K562 (cell line): ENCODE data around the gene LAMA1. TPM values are rescaled to one million over a fixed set of nuclear protein-coding genes. Genes with fewer than 3 reads are reported as not detected.

Experiments
- BRCA1 ChIP-seq, 2 experiments: fragments of 450-650 bp in 1 of 2; sonication (generic) in 1 of 2; formaldehyde crosslinking in 1 of 2; IDR thresholded peaks; 2 replicates each; pipeline versions ENCODE4 v1.5.0 to v1.6.1; 2017 to 2020; ENCODE audit warnings: mild to moderate bottlenecking in 1 of 2, missing genetic modification reagents in 1 of 2
- EZH2 ChIP-seq: IDR thresholded peaks from 2 replicates; pipeline ENCODE4 v1.6.1; 2012; ENCODE audit warnings: low read depth, mild to moderate bottlenecking, inconsistent platforms, low read length, borderline replicate concordance
- GABPB1 ChIP-seq: sonication (generic); formaldehyde crosslinking; IDR thresholded peaks from 2 replicates; pipeline ENCODE4 v1.8.0; 2022; ENCODE audit warnings: mild to moderate bottlenecking, missing genetic modification reagents
- TFAM ChIP-seq: fragments of 250-450 bp; sonication (Bioruptor Pico); conservative IDR thresholded peaks from 2 replicates; pipeline ENCODE4 v1.5.0; 2021; ENCODE audit warnings: mild to moderate bottlenecking, moderate library complexity
- ZNF668 ChIP-seq: fragments of 250-450 bp; sonication (Bioruptor Pico); IDR thresholded peaks from 2 replicates; pipeline ENCODE4 v1.8.0; 2022; ENCODE audit warnings: mild to moderate bottlenecking, inconsistent platforms
- polyA plus RNA-seq, 8 experiments: library from polyadenylated mRNA; depleted of rRNA in 4 of 8; stranded (reverse) in 5 of 8; unstranded in 3 of 8; fragments of >200 nt; fragmentation: Nextera tagmentation in 2 of 8; fragmentation: Illumina TruSeq in 1 of 8; extraction: Ambion mirVana in 2 of 8; extraction: Trizol in 1 of 8; gene quantifications; 2 replicates each; pipeline versions ENCODE4 v1.2.1 to v1.2.3, GENCODE V29; 2011 to 2014; ENCODE audit warnings: inconsistent platforms in 1 of 8, missing spikeins in 1 of 8
- total RNA-seq, 7 experiments: library from RNA; depleted of rRNA in 6 of 7; stranded (reverse); fragments of >200 nt in 6 of 7; fragmentation: Illumina TruSeq in 2 of 7; extraction: Trizol in 2 of 7; gene quantifications; 2 replicates each; pipeline versions ENCODE4 v1.2.1 to v1.2.3, GENCODE V29; 2011 to 2021; ENCODE audit warnings: low replicate concordance in 1 of 7
- TF ChIP-seq, protein P1 (sequence below): fragments of 450-650 bp; formaldehyde crosslinking; IDR thresholded peaks from 2 replicates; pipeline ENCODE4 v1.4.0; 2022; ENCODE audit warnings: missing genetic modification characterization
- TF ChIP-seq, protein P2 (sequence below): fragments of 200-400 bp; formaldehyde crosslinking; IDR thresholded peaks from 2 replicates; pipeline ENCODE4 v1.6.1; 2017; ENCODE audit warnings: mild to moderate bottlenecking, low read depth, low read length, moderate library complexity

The LAMA1 gene
- total and polyA plus RNA-seq, 9 of the 15 experiments (the other 6 are each of a cell fraction or from before 2014, with no cell fraction given) = 0.04 TPM; not detected in 8

DNA sequence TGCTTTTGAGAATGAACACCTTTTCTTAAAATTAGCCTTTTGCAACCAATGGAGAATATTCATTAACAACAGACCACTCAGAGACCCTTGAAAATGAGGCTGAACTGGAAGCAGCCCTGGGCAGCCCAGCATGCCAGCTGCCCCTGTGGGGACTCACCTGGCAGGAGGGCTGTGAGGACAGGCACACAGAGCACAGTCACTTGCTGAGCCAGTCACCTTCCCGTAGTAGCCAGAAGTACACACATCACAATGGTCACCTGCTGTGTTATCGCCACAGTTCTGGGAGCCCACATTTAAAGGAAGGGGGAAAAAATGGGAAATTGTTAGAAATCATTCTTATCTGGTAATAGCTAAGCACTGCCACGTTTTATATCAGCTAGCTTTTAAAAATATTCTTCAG, 115.5 kb downstream of the LAMA1 start (continued):
- TF ChIP-seq, protein P1, sequence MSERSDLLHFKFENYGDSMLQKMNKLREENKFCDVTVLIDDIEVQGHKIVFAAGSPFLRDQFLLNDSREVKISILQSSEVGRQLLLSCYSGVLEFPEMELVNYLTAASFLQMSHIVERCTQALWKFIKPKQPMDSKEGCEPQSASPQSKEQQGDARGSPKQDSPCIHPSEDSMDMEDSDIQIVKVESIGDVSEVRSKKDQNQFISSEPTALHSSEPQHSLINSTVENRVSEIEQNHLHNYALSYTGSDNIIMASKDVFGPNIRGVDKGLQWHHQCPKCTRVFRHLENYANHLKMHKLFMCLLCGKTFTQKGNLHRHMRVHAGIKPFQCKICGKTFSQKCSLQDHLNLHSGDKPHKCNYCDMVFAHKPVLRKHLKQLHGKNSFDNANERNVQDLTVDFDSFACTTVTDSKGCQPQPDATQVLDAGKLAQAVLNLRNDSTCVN (CRISPR knock-in tag) = no peak
- no peak for TF ChIP-seq BRCA1 (IDR thresholded peaks at IDR 0.05)
- no peak for TF ChIP-seq BRCA1 (CRISPR knock-in tag; IDR thresholded peaks at IDR 0.05)
- TF ChIP-seq, protein P2, sequence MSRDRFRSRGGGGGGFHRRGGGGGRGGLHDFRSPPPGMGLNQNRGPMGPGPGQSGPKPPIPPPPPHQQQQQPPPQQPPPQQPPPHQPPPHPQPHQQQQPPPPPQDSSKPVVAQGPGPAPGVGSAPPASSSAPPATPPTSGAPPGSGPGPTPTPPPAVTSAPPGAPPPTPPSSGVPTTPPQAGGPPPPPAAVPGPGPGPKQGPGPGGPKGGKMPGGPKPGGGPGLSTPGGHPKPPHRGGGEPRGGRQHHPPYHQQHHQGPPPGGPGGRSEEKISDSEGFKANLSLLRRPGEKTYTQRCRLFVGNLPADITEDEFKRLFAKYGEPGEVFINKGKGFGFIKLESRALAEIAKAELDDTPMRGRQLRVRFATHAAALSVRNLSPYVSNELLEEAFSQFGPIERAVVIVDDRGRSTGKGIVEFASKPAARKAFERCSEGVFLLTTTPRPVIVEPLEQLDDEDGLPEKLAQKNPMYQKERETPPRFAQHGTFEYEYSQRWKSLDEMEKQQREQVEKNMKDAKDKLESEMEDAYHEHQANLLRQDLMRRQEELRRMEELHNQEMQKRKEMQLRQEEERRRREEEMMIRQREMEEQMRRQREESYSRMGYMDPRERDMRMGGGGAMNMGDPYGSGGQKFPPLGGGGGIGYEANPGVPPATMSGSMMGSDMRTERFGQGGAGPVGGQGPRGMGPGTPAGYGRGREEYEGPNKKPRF = no peak
- no peak for TF ChIP-seq TFAM
- TF ChIP-seq EZH2 = no peak
- TF ChIP-seq GABPB1 (CRISPR knock-in tag) = no peak
- no peak for TF ChIP-seq ZNF668 (CRISPR knock-in tag)
